Neural cell (in vitro differentiated cells): Measurements from ENCODE around the gene PIK3R1.

ENCODE experiments used
- EP300 ChIP-seq: fragments of 450-650 bp; conservative IDR thresholded peaks from 2 replicates; pipeline ENCODE4 v1.6.1; 2014; ENCODE audit warnings: antibody characterized with exemption, mild to moderate bottlenecking, moderate library complexity; ENCODE audit not compliant: poor library complexity, severe bottlenecking
- EZH2 ChIP-seq: fragments of 200-600, 300-800 bp; shearing (Covaris generic), sonication (generic); IDR thresholded peaks from 2 replicates; pipeline ENCODE4 v1.6.1; 2014; ENCODE audit warnings: antibody characterized with exemption, low read length, borderline replicate concordance, mild to moderate bottlenecking; ENCODE audit not compliant: insufficient read depth, poor library complexity, severe bottlenecking
- MXI1 ChIP-seq: fragments of 450-650 bp; conservative IDR thresholded peaks from 2 replicates; pipeline ENCODE4 v1.6.1; 2014; ENCODE audit warnings: antibody characterized with exemption, mild to moderate bottlenecking; ENCODE audit not compliant: poor library complexity, severe bottlenecking
- POLR2AphosphoS5 ChIP-seq: IDR thresholded peaks from 2 replicates; pipeline ENCODE4 v1.6.1; 2012
- RAD21 ChIP-seq: fragments of 450-650 bp; conservative IDR thresholded peaks from 2 replicates; pipeline ENCODE4 v1.6.1; 2014; ENCODE audit warnings: antibody characterized with exemption, mild to moderate bottlenecking, moderate library complexity
- REST ChIP-seq: IDR thresholded peaks from 2 replicates; pipeline ENCODE4 v1.6.1; 2012; ENCODE audit warnings: borderline replicate concordance
- SMC3 ChIP-seq: fragments of 450-650 bp; conservative IDR thresholded peaks from 2 replicates; pipeline ENCODE4 v1.6.1; 2014; ENCODE audit warnings: antibody characterized with exemption, mild to moderate bottlenecking, moderate library complexity; ENCODE audit not compliant: poor library complexity
- TAF1 ChIP-seq: IDR thresholded peaks from 2 replicates; pipeline ENCODE4 v1.6.1; 2012; ENCODE audit warnings: low read depth
- TF ChIP-seq, protein P1 (sequence below): fragments of 450-650 bp; IDR thresholded peaks from 2 replicates; pipeline ENCODE4 v1.5.1; 2014; ENCODE audit warnings: antibody characterized with exemption, mild to moderate bottlenecking, moderate library complexity; ENCODE audit not compliant: poor library complexity, severe bottlenecking

GRCh38 chr5:68233075-68233474, 17.5 kb downstream of the PIK3R1 start:
- TF ChIP-seq TAF1: no peak
- no peak for TF ChIP-seq MXI1
- TF ChIP-seq, protein P1, sequence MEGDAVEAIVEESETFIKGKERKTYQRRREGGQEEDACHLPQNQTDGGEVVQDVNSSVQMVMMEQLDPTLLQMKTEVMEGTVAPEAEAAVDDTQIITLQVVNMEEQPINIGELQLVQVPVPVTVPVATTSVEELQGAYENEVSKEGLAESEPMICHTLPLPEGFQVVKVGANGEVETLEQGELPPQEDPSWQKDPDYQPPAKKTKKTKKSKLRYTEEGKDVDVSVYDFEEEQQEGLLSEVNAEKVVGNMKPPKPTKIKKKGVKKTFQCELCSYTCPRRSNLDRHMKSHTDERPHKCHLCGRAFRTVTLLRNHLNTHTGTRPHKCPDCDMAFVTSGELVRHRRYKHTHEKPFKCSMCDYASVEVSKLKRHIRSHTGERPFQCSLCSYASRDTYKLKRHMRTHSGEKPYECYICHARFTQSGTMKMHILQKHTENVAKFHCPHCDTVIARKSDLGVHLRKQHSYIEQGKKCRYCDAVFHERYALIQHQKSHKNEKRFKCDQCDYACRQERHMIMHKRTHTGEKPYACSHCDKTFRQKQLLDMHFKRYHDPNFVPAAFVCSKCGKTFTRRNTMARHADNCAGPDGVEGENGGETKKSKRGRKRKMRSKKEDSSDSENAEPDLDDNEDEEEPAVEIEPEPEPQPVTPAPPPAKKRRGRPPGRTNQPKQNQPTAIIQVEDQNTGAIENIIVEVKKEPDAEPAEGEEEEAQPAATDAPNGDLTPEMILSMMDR: no peak
- no peak for TF ChIP-seq RAD21
- TF ChIP-seq POLR2AphosphoS5: no peak
- TF ChIP-seq REST: no peak
- TF ChIP-seq EZH2: no peak
- TF ChIP-seq EP300: no peak
- TF ChIP-seq SMC3: no peak
